HCT116 (cell line): ENCODE measurements around the gene SCD5.

Experiments
- CTCF ChIP-seq, 3 experiments: fragments of 200-600 bp in 1 of 3; sonication (generic) in 1 of 3; IDR thresholded peaks in 2 of 3; conservative IDR thresholded peaks in 1 of 3; 2 replicates each; pipeline ENCODE4 v1.5.1; 2012 to 2017; ENCODE audit warnings: low read depth in 2 of 3, low read length in 2 of 3, antibody characterized with exemption in 1 of 3, borderline replicate concordance in 1 of 3, control low read depth in 1 of 3, mild to moderate bottlenecking in 1 of 3, mixed read lengths in 1 of 3, mixed run types in 1 of 3, moderate library complexity in 1 of 3; ENCODE audit not compliant: insufficient read depth in 1 of 3
- EZH2 ChIP-seq: fragments of 200-600 bp; sonication (generic); IDR thresholded peaks from 2 replicates; pipeline ENCODE4 v1.6.1; 2017; ENCODE audit warnings: antibody characterized with exemption, mixed run types
- FOSL1 ChIP-seq: IDR thresholded peaks from 2 replicates; pipeline ENCODE4 v1.6.1; 2012; ENCODE audit warnings: low read depth
- MAX ChIP-seq: IDR thresholded peaks from 2 replicates; pipeline ENCODE4 v1.6.1; 2012
- POLR2A ChIP-seq: IDR thresholded peaks from 2 replicates; pipeline ENCODE4 v1.7.0; 2011; ENCODE audit warnings: borderline replicate concordance; ENCODE audit not compliant: insufficient read depth, insufficient read length; ENCODE audit errors: extremely low read depth
- POLR2AphosphoS5 ChIP-seq: IDR thresholded peaks from 2 replicates; pipeline ENCODE4 v1.6.1; 2011; ENCODE audit warnings: mild to moderate bottlenecking, low read depth, low read length, moderate library complexity
- YY1 ChIP-seq: IDR thresholded peaks from 2 replicates; pipeline ENCODE4 v1.6.1; 2011; ENCODE audit warnings: low read length, low read depth, moderate library complexity, mild to moderate bottlenecking; ENCODE audit not compliant: insufficient replicate concordance; ENCODE audit errors: extremely low read depth
- ZFX ChIP-seq: fragments of 450-650 bp; IDR thresholded peaks from 2 replicates; pipeline ENCODE4 v1.6.1; 2017

- TF ChIP-seq CTCF (IDR thresholded peaks at IDR 0.05 in 2 of 3, conservative IDR thresholded peaks at IDR 0.05 in 1 of 3; ENCODE audit: borderline replicate concordance in 1 of 3, insufficient read depth in 1 of 3, low read depth in 2 of 3, low read length in 2 of 3) = no peak
- no peak for TF ChIP-seq ZFX
- TF ChIP-seq POLR2AphosphoS5 = no peak
- TF ChIP-seq POLR2A = no peak
- no peak for TF ChIP-seq FOSL1
- TF ChIP-seq EZH2 = no peak
- no peak for TF ChIP-seq YY1
- no peak for TF ChIP-seq MAX
Observed at GRCh38 chr4:82758701-82759685, 39.6 kb downstream of the SCD5 start.
